ENCODE measurements around the gene FAM120A. TPM values are rescaled to one million over a fixed set of nuclear protein-coding genes. Genes with fewer than 3 reads are reported as not detected.

FAM120A gene
- total RNA-seq, 6 donors from 2014 or later, result 102 to 137 (median 109) TPM

- Histone ChIP-seq H3K27me3 (no peaks in the 10 kb centered on the region), H3K4me1 (peaks cover 26 to 63% (median 30%) of the 10 kb centered on the region in 4 donors), H3K4me3 (no peak overlapping the region), H3K27ac (no peak overlapping the region), H3K36me3 (no peaks in the 10 kb centered on the region), H3K9me3 (no peaks in the 10 kb centered on the region)
- no peak for DNase-seq
- 73 to 93% methylated on average over 1 to 9 of the region's 11 CpGs for WGBS, 2 donors
- TF ChIP-seq EP300 (IDR thresholded peaks at IDR 0.05) (no peak), POLR2A (IDR thresholded peaks at IDR 0.05) (no peak), POLR2AphosphoS5 (IDR thresholded peaks at IDR 0.05) (no peak)
- TF ChIP-seq, protein P1, sequence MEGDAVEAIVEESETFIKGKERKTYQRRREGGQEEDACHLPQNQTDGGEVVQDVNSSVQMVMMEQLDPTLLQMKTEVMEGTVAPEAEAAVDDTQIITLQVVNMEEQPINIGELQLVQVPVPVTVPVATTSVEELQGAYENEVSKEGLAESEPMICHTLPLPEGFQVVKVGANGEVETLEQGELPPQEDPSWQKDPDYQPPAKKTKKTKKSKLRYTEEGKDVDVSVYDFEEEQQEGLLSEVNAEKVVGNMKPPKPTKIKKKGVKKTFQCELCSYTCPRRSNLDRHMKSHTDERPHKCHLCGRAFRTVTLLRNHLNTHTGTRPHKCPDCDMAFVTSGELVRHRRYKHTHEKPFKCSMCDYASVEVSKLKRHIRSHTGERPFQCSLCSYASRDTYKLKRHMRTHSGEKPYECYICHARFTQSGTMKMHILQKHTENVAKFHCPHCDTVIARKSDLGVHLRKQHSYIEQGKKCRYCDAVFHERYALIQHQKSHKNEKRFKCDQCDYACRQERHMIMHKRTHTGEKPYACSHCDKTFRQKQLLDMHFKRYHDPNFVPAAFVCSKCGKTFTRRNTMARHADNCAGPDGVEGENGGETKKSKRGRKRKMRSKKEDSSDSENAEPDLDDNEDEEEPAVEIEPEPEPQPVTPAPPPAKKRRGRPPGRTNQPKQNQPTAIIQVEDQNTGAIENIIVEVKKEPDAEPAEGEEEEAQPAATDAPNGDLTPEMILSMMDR (IDR thresholded peaks at IDR 0.05), result peak in 1 of 6 experiments; percentile 41
- peak in 1 of 2 donors; percentile 38 for ATAC-seq (ENCODE audit: low FRiP score in 2 of 2)
These were observed 136.3 kb downstream of the FAM120A start for GRCh38 chr9:93587651-93588347.

DNA sequence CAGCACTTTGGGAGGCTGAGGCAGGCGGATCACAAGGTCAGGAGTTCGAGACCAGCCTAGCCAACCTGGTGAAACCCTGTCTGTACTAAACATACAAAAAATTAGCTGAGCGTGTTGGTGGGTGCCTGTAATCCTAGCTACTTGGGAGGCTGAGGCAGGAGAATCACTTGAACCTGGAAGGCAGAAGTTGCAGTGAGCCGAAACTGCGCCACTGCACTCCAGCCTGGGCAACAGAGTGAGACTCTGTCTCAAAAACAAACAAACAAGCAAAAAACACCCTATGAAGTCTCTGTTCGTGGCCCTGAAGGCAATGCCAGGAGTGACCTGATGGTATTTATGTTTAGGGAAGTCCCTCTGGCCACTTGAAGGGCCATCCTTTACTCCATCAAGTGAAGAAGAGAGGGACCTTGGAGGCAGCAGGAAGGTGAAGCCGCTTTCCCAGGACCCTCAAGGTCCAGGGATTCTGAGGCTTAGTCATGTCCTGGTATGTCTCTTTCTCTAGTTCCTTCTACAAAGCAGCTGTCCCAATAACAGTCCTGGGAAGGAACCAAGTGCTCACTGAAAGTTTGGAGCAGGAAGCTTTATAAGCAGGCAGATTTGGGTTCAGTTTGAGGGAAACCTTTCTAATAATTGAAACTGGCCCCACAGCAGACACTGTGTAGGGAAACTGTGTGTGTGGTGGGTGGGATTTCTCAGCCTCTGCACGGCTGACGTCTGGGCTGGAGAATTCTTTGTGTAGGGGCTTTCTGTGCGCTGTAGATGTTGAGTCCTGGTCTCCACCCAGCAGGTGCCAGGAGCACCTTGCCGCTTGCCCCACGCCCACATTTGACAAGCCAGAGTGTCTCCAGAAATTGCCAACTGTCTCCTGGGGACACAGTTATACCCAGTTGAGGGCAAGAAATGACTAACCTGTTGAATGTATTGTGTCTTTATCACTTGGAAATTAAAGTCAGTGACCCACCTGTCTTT lies 137.4 kb downstream of the FAM120A start:
- Histone ChIP-seq H3K9me3 (no peaks in the 10 kb centered on the region), H3K27ac (no peak overlapping the region), H3K4me1 (peaks cover 29 to 71% (median 37%) of the 10 kb centered on the region in 4 donors), H3K36me3 (no peaks in the 10 kb centered on the region), H3K4me3 (no peak overlapping the region), H3K27me3 (no peaks in the 10 kb centered on the region)
- DNase-seq (no peak), ATAC-seq (ENCODE audit: low FRiP score in 2 of 2) (no peak)
- WGBS, 2 donors, result 83 to 90% methylated on average over 12 of the region's 12 CpGs
- no peak for TF ChIP-seq EP300 (IDR thresholded peaks at IDR 0.05)
- no peak for TF ChIP-seq POLR2A (IDR thresholded peaks at IDR 0.05)
- TF ChIP-seq, protein P1 (IDR thresholded peaks at IDR 0.05), result no peak
- no peak for TF ChIP-seq POLR2AphosphoS5 (IDR thresholded peaks at IDR 0.05)

DNA sequence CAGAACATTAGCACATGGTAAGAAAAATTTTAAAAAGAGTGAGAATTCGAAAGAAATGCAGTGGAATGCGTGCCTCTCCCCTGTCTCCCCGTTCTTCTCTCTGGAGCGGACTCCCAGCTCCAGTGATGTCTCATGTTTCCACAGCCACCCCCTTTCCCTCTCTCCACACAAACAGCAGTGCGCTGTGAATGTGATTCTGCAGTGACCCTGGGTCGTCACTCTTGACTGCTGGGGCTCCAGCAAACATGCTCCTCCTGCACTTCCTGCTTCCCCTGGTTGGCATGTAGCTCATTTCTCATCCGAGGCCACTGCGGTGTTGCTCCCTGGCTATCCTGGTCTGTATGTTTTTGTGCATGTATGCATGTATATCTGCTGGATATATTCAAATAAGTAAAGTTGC lies 138.2 kb downstream of the FAM120A start:
- no peak overlapping the region for H3K27ac ChIP-seq
- DNase-seq, result no peak
- no peaks in the 10 kb centered on the region for H3K36me3 ChIP-seq
- ATAC-seq (ENCODE audit: low FRiP score in 2 of 2), result no peak
- H3K27me3 ChIP-seq, result no peaks in the 10 kb centered on the region
- no peaks in the 10 kb centered on the region for H3K9me3 ChIP-seq
- no peak overlapping the region for H3K4me3 ChIP-seq
- TF ChIP-seq, protein P1 (IDR thresholded peaks at IDR 0.05), result no peak
- TF ChIP-seq POLR2A (IDR thresholded peaks at IDR 0.05) (no peak), POLR2AphosphoS5 (IDR thresholded peaks at IDR 0.05) (no peak), EP300 (IDR thresholded peaks at IDR 0.05) (no peak)
- 32 to 45% methylated on average over 8 of the region's 8 CpGs for WGBS, 2 donors
- peaks cover 35 to 79% (median 43%) of the 10 kb centered on the region in 4 donors for H3K4me1 ChIP-seq

DNA sequence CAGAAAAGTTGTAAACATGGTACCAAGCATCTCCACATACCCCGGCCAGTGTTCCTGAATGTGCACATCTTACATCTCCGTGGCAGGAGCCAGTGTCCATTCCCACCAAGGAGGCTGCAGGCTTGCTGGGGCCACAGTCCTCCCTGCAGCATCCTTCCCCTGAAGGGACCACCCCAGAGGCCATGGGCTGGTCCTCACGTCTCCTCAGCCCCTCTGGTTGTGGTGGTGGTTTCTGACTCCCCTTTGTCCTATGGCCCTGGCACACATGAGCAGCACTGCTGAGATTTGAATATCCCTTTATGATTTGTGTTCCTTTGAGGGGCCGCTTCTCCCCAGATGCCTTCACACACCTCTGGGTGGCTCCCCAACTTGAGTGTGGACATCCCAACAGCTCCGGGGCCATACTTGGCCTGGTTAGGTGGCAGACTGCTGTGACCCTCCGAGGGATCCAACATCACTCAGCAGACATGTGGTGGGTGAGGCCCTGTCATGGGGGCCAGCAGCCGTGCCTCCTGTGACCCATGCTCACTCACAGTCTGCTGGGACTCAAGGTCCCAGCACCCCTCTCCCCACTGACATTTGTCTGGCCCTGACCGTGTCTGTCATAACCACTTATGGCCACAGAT lies 139.2 kb downstream of the FAM120A start:
- DNase-seq (no peak), ATAC-seq (ENCODE audit: low FRiP score in 2 of 2) (no peak)
- Histone ChIP-seq H3K36me3 (no peaks in the 10 kb centered on the region), H3K27me3 (no peaks in the 10 kb centered on the region), H3K9me3 (no peaks in the 10 kb centered on the region), H3K4me1 (peaks cover 32 to 73% (median 41%) of the 10 kb centered on the region in 4 donors), H3K4me3 (no peak overlapping the region), H3K27ac (no peak overlapping the region)
- TF ChIP-seq POLR2AphosphoS5 (IDR thresholded peaks at IDR 0.05), result no peak
- 76 to 89% methylated on average over 6 to 8 of the region's 8 CpGs for WGBS, 2 donors

All from upper lobe of left lung (tissue), 6 donors.